Posterior cingulate gyrus (tissue), 11 donors: ENCODE data around the gene UBAP1L.

ENCODE experiments used
- DNase-seq, 10 donors: peaks; one replicate each; pipeline versions ENCODE4 v3.0.0 to v3.0.0-alpha.2; 2020 to 2021; ENCODE audit warnings: mixed read lengths in 3 of 10
- intact Hi-C: fragments of 100-400 bp; cut with DNase I; formaldehyde crosslinking; loops from one replicate; pipeline ENCODE4 v1.15.1; 2023

Gene UBAP1L

GRCh38 chr15:65068403-65068788 is 46.6 kb downstream of the UBAP1L start:
- intact Hi-C loops = no loop called here
- no peak for DNase-seq

- no peak for DNase-seq
- intact Hi-C loops = no loop called here
These were observed 47.2 kb downstream of the UBAP1L start, which contains the start of gene RASL12 for GRCh38 chr15:65067645-65068402. RASL12 (minus strand) TSS chr15:65067991; CDS start chr15:65067835, 156 bp downstream.

GRCh38 chr15:65067317-65067644 is 47.7 kb downstream of the UBAP1L start:
- DNase-seq = no peak
- intact Hi-C loops = no loop called here

- peak in 1 of 10 donors; percentile 43 for DNase-seq
- intact Hi-C loops = no loop called here
These were observed 48.2 kb downstream of the UBAP1L start for GRCh38 chr15:65066635-65067316.

- DNase-seq = no peak
These were observed 48.9 kb downstream of the UBAP1L start for GRCh38 chr15:65066001-65066634.

GRCh38 chr15:65062726-65063125 is 52.3 kb downstream of the UBAP1L start:
- DNase-seq = no peak
- intact Hi-C loops = no loop called here

More at GRCh38 chr15:65066001-65066634, 48.9 kb downstream of the UBAP1L start:
- intact Hi-C loops = no loop called here

GRCh38 chr15:65062061-65062460 is 52.9 kb downstream of the UBAP1L start:
- intact Hi-C loops = no loop called here

GRCh38 chr15:65060641-65061397 is 54.2 kb downstream of the UBAP1L start:
- DNase-seq = peak in 9 of 10 donors; percentile 34 to 95 (median 70)

More at GRCh38 chr15:65062061-65062460, 52.9 kb downstream of the UBAP1L start:
- DNase-seq = no peak

GRCh38 chr15:65059931-65060596 is 54.9 kb downstream of the UBAP1L start:
- intact Hi-C loops = no loop called here
- DNase-seq = no peak

More at GRCh38 chr15:65060641-65061397, 54.2 kb downstream of the UBAP1L start:
- intact Hi-C loops = no loop called here

- intact Hi-C loops = no loop called here
- peak in 1 of 10 donors; percentile 45 for DNase-seq
These were observed 55.6 kb downstream of the UBAP1L start for GRCh38 chr15:65059369-65059750.

GRCh38 chr15:65058394-65059368 is 56.3 kb downstream of the UBAP1L start:
- peak in 2 of 10 donors; percentile 49 to 87 for DNase-seq
- intact Hi-C loops = no loop called here

- DNase-seq = peak in 2 of 10 donors; percentile 16 to 75
- intact Hi-C loops = no loop called here
These were observed 57.5 kb downstream of the UBAP1L start for GRCh38 chr15:65057549-65057940.

- intact Hi-C loops = no loop called here
- no peak for DNase-seq
These were observed 58.0 kb downstream of the UBAP1L start for GRCh38 chr15:65056868-65057548.

- intact Hi-C loops = no loop called here
These were observed 58.9 kb downstream of the UBAP1L start for GRCh38 chr15:65056106-65056505.

GRCh38 chr15:65055201-65055870 is 59.7 kb downstream of the UBAP1L start:
- peak in 1 of 10 donors; percentile 52 for DNase-seq
- intact Hi-C loops = no loop called here

More at GRCh38 chr15:65056106-65056505, 58.9 kb downstream of the UBAP1L start:
- DNase-seq = peak in 1 of 10 donors; percentile 74

GRCh38 chr15:65054333-65055200 is 60.4 kb downstream of the UBAP1L start:
- intact Hi-C loops = loop anchor here (1.0 kb wide), 2 partner anchors 24 to 47 kb away; no protein-coding TSS in a partner anchor

GRCh38 chr15:65052956-65053355 is 62.0 kb downstream of the UBAP1L start:
- intact Hi-C loops = no loop called here
- DNase-seq = no peak

More at GRCh38 chr15:65054333-65055200, 60.4 kb downstream of the UBAP1L start:
- peak; percentile 54 to 96 (median 79) for DNase-seq
